H9 (cell line): ENCODE measurements around the gene MAML3. TPM values are rescaled to one million over a fixed set of nuclear protein-coding genes. Genes with fewer than 3 reads are reported as not detected.

Experiments
- DNase-seq: peaks from one replicate; pipeline ENCODE4 v3.0.0-alpha.2; 2017
- H2AFZ ChIP-seq: one replicate; pipeline ENCODE4 v1.6.1; 2013; ENCODE audit warnings: mild to moderate bottlenecking, low read length, control low read depth, moderate library complexity
- H2AK5ac ChIP-seq: 2 replicates; pipeline ENCODE4 v1.6.1; 2013; ENCODE audit warnings: low read length, control low read depth, mixed read lengths; ENCODE audit not compliant: insufficient read length
- H2BK120ac ChIP-seq: one replicate; pipeline ENCODE4 v1.6.1; 2013; ENCODE audit warnings: low read depth, mild to moderate bottlenecking, low read length, control low read depth, inconsistent platforms; ENCODE audit not compliant: poor library complexity, severe bottlenecking
- H2BK12ac ChIP-seq: 2 replicates; pipeline ENCODE4 v1.6.1; 2013; ENCODE audit warnings: low read length, control low read depth, mixed read lengths, low read depth; ENCODE audit not compliant: insufficient read length
- H2BK15ac ChIP-seq: 2 replicates; pipeline ENCODE4 v1.6.1; 2013; ENCODE audit warnings: low read depth, low read length, control low read depth
- H2BK20ac ChIP-seq: one replicate; pipeline ENCODE4 v1.6.1; 2013; ENCODE audit warnings: low read depth, mild to moderate bottlenecking, low read length, control low read depth, inconsistent platforms; ENCODE audit not compliant: poor library complexity, severe bottlenecking
- H2BK5ac ChIP-seq: 2 replicates; pipeline ENCODE4 v1.6.1; 2013; ENCODE audit warnings: low read length, control low read depth, mixed read lengths; ENCODE audit not compliant: insufficient read length
- H3K14ac ChIP-seq: 2 replicates; pipeline ENCODE4 v1.6.1; 2013; ENCODE audit warnings: low read length, control low read depth; ENCODE audit not compliant: insufficient read depth
- H3K18ac ChIP-seq: 2 replicates; pipeline ENCODE4 v1.6.1; 2013; ENCODE audit warnings: low read depth, mild to moderate bottlenecking, mixed read lengths, low read length, control low read depth; ENCODE audit not compliant: insufficient read length
- H3K23ac ChIP-seq: 2 replicates; pipeline ENCODE4 v1.6.1; 2013; ENCODE audit warnings: low read length, control low read depth, mixed read lengths, low read depth; ENCODE audit not compliant: insufficient read length
- H3K23me2 ChIP-seq: 2 replicates; pipeline ENCODE4 v1.6.1; 2013; ENCODE audit warnings: low read depth, mild to moderate bottlenecking, mixed read lengths, low read length, control low read depth; ENCODE audit not compliant: insufficient read length, poor library complexity, severe bottlenecking
- H3K27ac ChIP-seq: 2 replicates; pipeline ENCODE4 v1.5.1; 2013; ENCODE audit warnings: low read length, control low read depth, mixed read lengths, low read depth; ENCODE audit not compliant: insufficient read length
- H3K27me3 ChIP-seq: 2 replicates; pipeline ENCODE4 v1.6.1; 2013; ENCODE audit warnings: low read length, control low read depth, inconsistent platforms; ENCODE audit not compliant: insufficient read depth
- H3K4ac ChIP-seq: 2 replicates; pipeline ENCODE4 v1.6.1; 2013; ENCODE audit warnings: low read depth, mild to moderate bottlenecking, control low read depth, inconsistent platforms, low read length, moderate library complexity
- H3K4me1 ChIP-seq: 2 replicates; pipeline ENCODE4 v1.6.1; 2013; ENCODE audit warnings: low read length, control low read depth, inconsistent platforms; ENCODE audit not compliant: insufficient read depth
- H3K4me2 ChIP-seq: 2 replicates; pipeline ENCODE4 v1.6.1; 2013; ENCODE audit warnings: low read length, control low read depth, mixed read lengths; ENCODE audit not compliant: insufficient read length, insufficient read depth
- H3K56ac ChIP-seq: 2 replicates; pipeline ENCODE4 v1.6.1; 2013; ENCODE audit warnings: low read depth, mild to moderate bottlenecking, mixed read lengths, low read length, control low read depth; ENCODE audit not compliant: insufficient read length
- H3K79me1 ChIP-seq: 2 replicates; pipeline ENCODE4 v1.6.1; 2013; ENCODE audit warnings: low read depth, mild to moderate bottlenecking, moderate library complexity, low read length, control low read depth, inconsistent platforms; ENCODE audit not compliant: insufficient read depth, poor library complexity, severe bottlenecking
- H3K79me2 ChIP-seq: 2 replicates; pipeline ENCODE4 v1.6.1; 2013; ENCODE audit warnings: low read length, control low read depth, inconsistent platforms; ENCODE audit not compliant: insufficient read depth
- H3K9ac ChIP-seq: 2 replicates; pipeline ENCODE4 v1.6.1; 2013; ENCODE audit warnings: low read length, control low read depth, mixed read lengths; ENCODE audit not compliant: insufficient read length; ENCODE audit errors: extremely low read depth
- H3K9me3 ChIP-seq: one replicate; pipeline ENCODE4 v1.6.1; 2013; ENCODE audit warnings: low read depth, low read length, inconsistent platforms; ENCODE audit not compliant: control insufficient read depth
- H3T11ph ChIP-seq: one replicate; pipeline ENCODE4 v1.6.1; 2013; ENCODE audit warnings: mild to moderate bottlenecking, low read length, control low read depth, inconsistent platforms
- H4K20me1 ChIP-seq: one replicate; pipeline ENCODE4 v1.6.1; 2013; ENCODE audit not compliant: control insufficient read depth, insufficient read length, insufficient read depth
- H4K5ac ChIP-seq: 2 replicates; pipeline ENCODE4 v1.6.1; 2013; ENCODE audit warnings: low read depth, mild to moderate bottlenecking, mixed read lengths, low read length, control low read depth; ENCODE audit not compliant: insufficient read length
- H4K8ac ChIP-seq: replicated peaks from 2 replicates; pipeline ENCODE4 v1.6.1; 2013; ENCODE audit warnings: low read length, control low read depth, mixed read lengths, low read depth; ENCODE audit not compliant: insufficient read length
- H4K91ac ChIP-seq: 2 replicates; pipeline ENCODE4 v1.6.1; 2013; ENCODE audit warnings: low read depth, mild to moderate bottlenecking, moderate library complexity, mixed read lengths, low read length, control low read depth; ENCODE audit not compliant: insufficient read length
- H3K27ac Mint-ChIP-seq, 3 experiments: 2 replicates in 2 of 3; 3 replicates in 1 of 3; pipeline ENCODE4 v1.8.0; 2020 to 2021; ENCODE audit warnings: mixed read lengths in 3 of 3, mild to moderate bottlenecking in 1 of 3, moderate library complexity in 1 of 3
- H3K27me3 Mint-ChIP-seq: 2 replicates; pipeline ENCODE4 v1.8.0; 2021; ENCODE audit warnings: low read depth, mild to moderate bottlenecking, moderate library complexity, mixed read lengths
- H3K36me3 Mint-ChIP-seq, 3 experiments: 2 replicates in 2 of 3; 3 replicates in 1 of 3; pipeline ENCODE4 v1.8.0; 2020 to 2021; ENCODE audit warnings: low read depth in 3 of 3, mixed read lengths in 3 of 3; ENCODE audit not compliant: insufficient read depth in 1 of 3
- H3K4me1 Mint-ChIP-seq, 2 experiments: 2 replicates each; pipeline ENCODE4 v1.8.0; 2020; ENCODE audit warnings: mixed read lengths in 2 of 2
- H3K4me3 Mint-ChIP-seq, 2 experiments: 2 replicates in 1 of 2; 3 replicates in 1 of 2; pipeline ENCODE4 v1.8.0; 2020 to 2021; ENCODE audit warnings: mild to moderate bottlenecking in 2 of 2, mixed read lengths in 2 of 2, moderate library complexity in 1 of 2
- H3K9me3 Mint-ChIP-seq, 2 experiments: 2 replicates in 1 of 2; 3 replicates in 1 of 2; pipeline ENCODE4 v1.8.0; 2020; ENCODE audit warnings: mild to moderate bottlenecking in 2 of 2, mixed read lengths in 2 of 2, moderate library complexity in 1 of 2
- WGBS: extraction: QIAGEN DNeasy Blood & Tissue Kit; methylation state at CpG from one replicate; pipeline ENCODE4 v1.1.7; 2013; ENCODE audit warnings: missing lambda C conversion rate, low lambda C conversion rate, mixed read lengths; ENCODE audit not compliant: insufficient read length; ENCODE audit errors: extremely low coverage; 5-methylcytosine and 5-hydroxymethylcytosine counted together
- total RNA-seq: library from RNA; stranded (reverse); gene quantifications from 2 replicates; pipeline ENCODE4 v1.2.1, GENCODE V29; 2021
- TF ChIP-seq, protein P1 (sequence below): fragments of 200-600 bp; sonication (generic); conservative IDR thresholded peaks from 3 replicates; pipeline ENCODE4 v1.8.0; 2021; ENCODE audit warnings: antibody characterized with exemption, mild to moderate bottlenecking

MAML3 gene
- total RNA-seq, 1 experiment from 2014 or later: 3.9 TPM

DNA sequence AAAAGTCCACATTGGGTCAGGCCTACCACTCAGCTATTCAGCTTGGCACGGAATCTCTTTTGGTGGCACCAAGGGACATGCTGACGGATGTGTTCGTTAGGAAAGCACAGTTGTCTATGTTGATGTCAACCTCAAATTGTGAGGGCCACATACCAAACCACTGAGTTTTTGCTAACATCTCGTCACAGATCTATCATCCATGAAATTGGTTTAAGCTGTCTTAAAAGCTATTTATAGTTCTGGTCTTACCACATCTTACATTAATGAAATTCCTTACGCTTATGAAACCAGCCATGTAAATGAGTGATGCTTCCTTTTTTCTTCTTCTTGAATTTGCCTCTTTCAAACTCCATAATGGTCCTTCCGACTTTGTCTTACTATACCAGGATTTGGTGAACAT, 386.8 kb downstream of the MAML3 start:
- no peak overlapping the region for H2BK12ac ChIP-seq
- H4K5ac ChIP-seq: no peak overlapping the region
- no peaks in the 10 kb centered on the region for H3K79me1 ChIP-seq
- TF ChIP-seq, protein P1, sequence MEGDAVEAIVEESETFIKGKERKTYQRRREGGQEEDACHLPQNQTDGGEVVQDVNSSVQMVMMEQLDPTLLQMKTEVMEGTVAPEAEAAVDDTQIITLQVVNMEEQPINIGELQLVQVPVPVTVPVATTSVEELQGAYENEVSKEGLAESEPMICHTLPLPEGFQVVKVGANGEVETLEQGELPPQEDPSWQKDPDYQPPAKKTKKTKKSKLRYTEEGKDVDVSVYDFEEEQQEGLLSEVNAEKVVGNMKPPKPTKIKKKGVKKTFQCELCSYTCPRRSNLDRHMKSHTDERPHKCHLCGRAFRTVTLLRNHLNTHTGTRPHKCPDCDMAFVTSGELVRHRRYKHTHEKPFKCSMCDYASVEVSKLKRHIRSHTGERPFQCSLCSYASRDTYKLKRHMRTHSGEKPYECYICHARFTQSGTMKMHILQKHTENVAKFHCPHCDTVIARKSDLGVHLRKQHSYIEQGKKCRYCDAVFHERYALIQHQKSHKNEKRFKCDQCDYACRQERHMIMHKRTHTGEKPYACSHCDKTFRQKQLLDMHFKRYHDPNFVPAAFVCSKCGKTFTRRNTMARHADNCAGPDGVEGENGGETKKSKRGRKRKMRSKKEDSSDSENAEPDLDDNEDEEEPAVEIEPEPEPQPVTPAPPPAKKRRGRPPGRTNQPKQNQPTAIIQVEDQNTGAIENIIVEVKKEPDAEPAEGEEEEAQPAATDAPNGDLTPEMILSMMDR: no peak
- no peak overlapping the region for H3K27ac Mint-ChIP-seq
- no peak for DNase-seq
- H3T11ph ChIP-seq: no peak overlapping the region
- no peaks in the 10 kb centered on the region for H3K27me3 Mint-ChIP-seq
- H2AK5ac ChIP-seq: no peak overlapping the region
- H3K4ac ChIP-seq: no peak overlapping the region
- no peak overlapping the region for H2AFZ ChIP-seq
- H3K36me3 Mint-ChIP-seq: no peaks in the 10 kb centered on the region
- H2BK120ac ChIP-seq: no peak overlapping the region
- H3K56ac ChIP-seq: no peak overlapping the region
- H3K4me3 Mint-ChIP-seq: no peak overlapping the region
- H3K4me1 ChIP-seq: no peaks in the 10 kb centered on the region
- no peak overlapping the region for H3K18ac ChIP-seq
- H3K79me2 ChIP-seq: no peaks in the 10 kb centered on the region
- no peaks in the 10 kb centered on the region for H3K9me3 Mint-ChIP-seq
- H4K20me1 ChIP-seq: no peaks in the 10 kb centered on the region
- H3K14ac ChIP-seq: no peak overlapping the region
- H3K9ac ChIP-seq: no peak overlapping the region
- no CpG with 5 or more reads among the region's 6 CpGs for WGBS
- H3K23ac ChIP-seq: no peak overlapping the region
- no peaks in the 10 kb centered on the region for H3K27me3 ChIP-seq
- peaks cover 20 to 21% of the 10 kb centered on the region in 2 experiments for H3K4me1 Mint-ChIP-seq
- H4K8ac ChIP-seq: no peak overlapping the region
- H3K9me3 ChIP-seq: no peaks in the 10 kb centered on the region
- no peak overlapping the region for H2BK15ac ChIP-seq
- H2BK20ac ChIP-seq: no peak overlapping the region
- no peak overlapping the region for H2BK5ac ChIP-seq
- H3K4me2 ChIP-seq: no peak overlapping the region
- no peak overlapping the region for H4K91ac ChIP-seq
- no peaks in the 10 kb centered on the region for H3K23me2 ChIP-seq
- H3K27ac ChIP-seq: no peak overlapping the region
